Glomerular visceral epithelial cell (primary cell): ENCODE data around the gene MYO18A.
"Not testable (repeated sequence)": the region's sequence is repeated elsewhere in the genome, so short reads cannot be mapped to it uniquely, and the experiment has no call there.

Source experiments
- DNase-seq: peaks from one replicate; pipeline ENCODE4 v3.0.0-alpha.2; 2016; ENCODE audit errors: extremely low spot score

Gene MYO18A

GRCh38 chr17:29102741-29103181 lies 77.4 kb downstream of the MYO18A start:
- DNase-seq: no peak

- DNase-seq: no peak
Observed at GRCh38 chr17:29102046-29102445, 78.2 kb downstream of the MYO18A start.

DNA sequence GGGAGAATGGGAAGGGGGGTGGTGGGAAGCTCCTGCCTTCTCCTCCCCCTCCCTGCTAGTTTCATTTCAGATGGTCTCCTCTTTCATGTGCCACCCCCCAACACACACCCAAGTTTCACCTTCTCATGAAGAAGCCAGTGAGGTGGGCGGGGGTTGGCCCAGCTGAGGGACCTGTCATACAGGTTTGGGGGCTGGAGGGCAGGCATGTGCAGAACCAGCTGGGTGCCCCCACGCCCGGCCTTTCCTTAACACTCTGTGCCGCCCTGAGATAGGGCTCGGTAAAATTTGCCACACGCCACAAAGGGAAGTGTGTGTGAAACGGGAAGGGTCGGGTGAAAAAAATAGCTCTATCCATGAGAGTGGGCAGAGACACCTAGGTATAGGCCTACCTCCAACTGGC lies 79.9 kb downstream of the MYO18A start:
- DNase-seq: no peak

DNA sequence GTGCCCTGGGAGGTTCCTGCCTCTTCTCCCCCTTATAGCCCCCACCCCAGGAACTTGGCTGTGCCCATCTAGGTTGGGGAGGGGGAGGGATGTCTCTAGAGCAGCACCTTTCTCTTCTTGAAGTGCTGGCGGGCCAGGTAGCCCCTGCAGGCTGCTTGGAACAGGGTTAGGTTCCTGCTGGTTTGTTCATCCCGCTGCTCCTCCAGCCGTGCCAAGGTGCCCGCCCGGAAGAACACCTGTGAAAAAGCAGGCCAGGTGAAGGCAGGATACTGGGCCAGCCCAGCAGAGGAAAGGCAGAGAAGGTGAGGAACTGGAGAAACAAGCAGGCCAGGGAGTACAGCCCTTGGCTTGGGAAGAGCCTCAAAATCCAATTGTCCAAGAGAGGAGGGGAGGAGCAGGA lies 80.7 kb downstream of the MYO18A start:
- no peak for DNase-seq

- DNase-seq: no peak
Observed at GRCh38 chr17:29096094-29096493, 84.1 kb downstream of the MYO18A start.

DNA sequence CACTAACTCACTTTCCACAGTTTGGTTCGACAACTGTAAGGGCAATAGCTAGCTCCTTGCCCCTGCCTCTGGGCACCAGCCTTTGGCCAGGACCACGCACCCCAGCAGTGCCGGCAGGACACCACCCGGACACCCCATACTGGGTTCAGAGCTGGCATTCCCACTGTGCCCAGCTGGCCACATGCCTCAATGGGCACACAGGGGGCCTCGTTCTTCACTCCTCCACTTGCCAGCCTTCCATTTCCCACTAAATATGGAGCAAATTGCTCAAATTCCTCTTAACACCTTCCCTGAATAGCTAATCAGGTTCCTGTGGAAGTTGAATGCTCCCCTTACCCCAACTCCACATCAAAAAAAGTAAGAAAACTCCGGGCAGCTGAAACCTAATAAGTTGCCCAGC lies 84.8 kb downstream of the MYO18A start:
- no peak for DNase-seq

DNA sequence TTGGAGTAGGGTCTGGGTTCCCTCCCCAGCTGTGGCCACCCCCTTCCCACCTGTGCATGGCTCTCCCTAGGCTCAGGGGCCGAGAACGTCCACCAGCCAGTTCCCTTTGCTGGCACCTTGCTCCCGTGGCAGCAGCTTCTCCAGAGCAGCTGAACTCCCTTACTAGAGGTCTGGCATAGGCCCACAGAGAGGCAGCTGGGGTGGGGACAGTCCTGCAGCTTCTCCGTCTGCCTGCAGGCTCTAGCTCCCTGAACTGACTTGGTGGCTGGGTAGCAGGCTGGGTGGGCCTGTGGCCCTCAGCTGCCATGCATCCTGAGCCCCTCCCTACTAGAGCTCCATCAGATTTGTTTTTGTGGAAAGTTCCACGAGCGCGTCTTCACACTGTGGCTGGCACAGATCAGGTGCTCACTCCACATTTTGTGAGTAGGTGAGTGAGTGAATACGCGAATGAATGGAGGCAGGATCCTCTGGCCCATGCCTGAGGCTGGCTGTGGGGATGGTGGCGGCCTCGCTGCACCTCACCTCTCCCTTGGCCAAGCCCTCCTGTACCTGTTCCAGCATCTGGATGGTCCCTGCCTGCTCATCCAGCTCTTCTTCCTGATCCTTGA lies 86.0 kb downstream of the MYO18A start:
- DNase-seq: no peak

- DNase-seq: no peak
Observed at GRCh38 chr17:29093090-29093871, 86.9 kb downstream of the MYO18A start.

- no peak for DNase-seq
Observed at GRCh38 chr17:29091606-29092289, 88.5 kb downstream of the MYO18A start.

GRCh38 chr17:29090750-29091605 lies 89.2 kb downstream of the MYO18A start:
- DNase-seq: no peak

DNA sequence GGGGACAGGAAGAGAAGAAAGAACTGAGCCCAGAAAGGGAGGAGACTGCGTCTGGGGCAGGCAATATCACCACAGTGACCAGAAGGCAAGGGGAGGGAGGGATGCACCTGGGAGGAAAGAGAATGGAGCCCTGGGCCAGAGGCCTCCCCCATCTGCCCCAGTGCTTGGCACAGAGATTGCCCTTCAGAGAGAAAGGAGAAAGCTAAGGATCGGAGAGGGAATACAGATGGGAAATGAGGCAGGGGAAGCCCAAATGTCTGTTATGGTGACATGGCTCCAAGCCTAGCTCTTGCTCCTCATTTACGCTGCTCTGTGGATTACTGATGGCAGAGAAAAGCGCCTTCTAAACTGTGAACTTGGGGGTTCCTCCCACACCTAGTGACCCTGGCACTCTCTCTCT lies 90.1 kb downstream of the MYO18A start:
- DNase-seq: no peak

GRCh38 chr17:29089601-29090044 lies 90.6 kb downstream of the MYO18A start:
- no peak for DNase-seq

GRCh38 chr17:29088782-29089181 lies 91.4 kb downstream of the MYO18A start:
- DNase-seq: not testable (repeated sequence)

DNA sequence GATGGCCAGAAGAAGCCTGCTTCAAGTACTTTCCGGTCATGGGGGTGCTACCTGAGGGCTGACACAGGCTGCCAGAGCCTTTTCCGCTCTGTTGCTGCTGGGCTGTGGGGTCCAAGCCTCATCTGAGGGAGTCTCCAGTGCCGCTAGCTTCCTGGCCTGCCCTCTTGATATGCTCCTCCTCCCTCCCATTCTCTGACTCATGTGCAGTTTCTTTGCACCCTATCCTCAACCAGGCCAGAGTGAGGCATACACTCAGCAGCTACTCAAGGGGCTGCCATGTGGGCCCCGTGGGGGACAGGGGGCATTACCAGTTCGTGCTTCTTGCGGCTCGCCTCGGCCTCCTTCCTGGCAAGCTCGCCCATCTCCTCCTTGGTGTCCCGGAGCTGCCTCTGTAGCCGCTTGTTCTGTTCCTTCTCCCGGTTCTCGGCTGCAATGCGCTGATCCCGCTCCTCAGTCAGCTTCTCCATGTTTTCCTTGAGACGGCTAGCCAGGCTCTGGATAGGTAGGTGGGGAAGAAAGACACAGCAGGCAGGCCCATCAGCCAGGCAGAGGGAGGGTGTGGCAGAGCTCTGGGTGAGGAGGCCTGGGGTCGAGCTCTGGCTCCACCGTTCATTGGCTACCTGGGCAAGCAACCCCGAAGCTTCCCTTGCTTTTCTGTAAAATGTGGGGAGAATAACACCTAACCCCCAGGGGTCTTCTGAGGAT lies 93.4 kb downstream of the MYO18A start:
- no peak for DNase-seq

- no peak for DNase-seq
Observed at GRCh38 chr17:29085223-29085622, 95.0 kb downstream of the MYO18A start.

DNA sequence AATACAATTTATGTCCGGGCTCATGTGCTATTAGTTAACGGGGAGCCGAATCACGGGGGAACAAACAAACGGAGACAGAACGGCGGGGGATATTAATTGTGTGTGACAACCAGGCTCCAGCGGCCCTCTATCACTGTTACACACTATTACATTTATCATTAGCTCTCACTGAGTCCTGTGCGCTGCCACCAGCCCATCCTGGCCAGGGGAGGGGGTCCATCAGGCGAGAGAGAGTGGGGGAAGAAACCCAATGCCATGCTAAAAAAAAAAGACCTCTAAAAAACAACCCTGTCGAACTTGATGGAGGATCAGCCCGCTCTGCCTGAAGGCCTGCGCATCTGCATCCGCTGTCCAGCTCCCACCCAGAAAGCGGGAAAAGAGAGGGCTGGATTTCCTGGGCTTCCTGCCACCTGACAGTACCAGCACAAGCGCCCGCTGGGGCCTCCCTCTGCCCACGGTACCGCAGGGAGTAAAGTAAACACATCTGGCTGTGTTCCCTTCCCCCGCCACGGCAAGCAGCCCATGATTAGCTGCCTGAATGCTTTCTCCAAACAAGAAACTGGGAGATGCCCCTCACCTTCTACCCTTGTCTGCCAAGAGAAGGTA lies 95.6 kb downstream of the MYO18A start:
- DNase-seq: no peak

DNA sequence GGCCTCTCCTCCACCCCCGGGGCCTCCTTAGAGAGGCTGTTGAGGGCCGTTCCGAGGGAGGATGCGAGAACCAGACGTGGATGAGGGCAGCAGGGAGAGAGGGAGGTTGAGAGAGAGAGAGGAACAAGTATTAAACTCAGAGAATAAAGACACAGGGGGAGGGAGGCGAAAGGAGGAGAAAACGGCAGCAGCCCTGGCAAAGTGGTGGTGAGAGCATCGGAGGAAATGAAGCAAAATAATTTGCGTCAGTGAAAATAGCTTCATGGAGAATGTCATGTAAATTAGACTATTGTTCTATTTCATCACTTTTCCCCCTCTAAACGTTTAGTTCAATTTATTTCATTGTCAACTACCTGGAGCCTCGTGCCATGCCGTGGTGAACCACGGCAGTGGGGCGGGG lies 99.2 kb downstream of the MYO18A start:
- DNase-seq: no peak

- no peak for DNase-seq
Observed at GRCh38 chr17:29080323-29080722, 99.9 kb downstream of the MYO18A start.

- no peak for DNase-seq
Observed at GRCh38 chr17:29079887-29080286, 100.3 kb downstream of the MYO18A start.

DNA sequence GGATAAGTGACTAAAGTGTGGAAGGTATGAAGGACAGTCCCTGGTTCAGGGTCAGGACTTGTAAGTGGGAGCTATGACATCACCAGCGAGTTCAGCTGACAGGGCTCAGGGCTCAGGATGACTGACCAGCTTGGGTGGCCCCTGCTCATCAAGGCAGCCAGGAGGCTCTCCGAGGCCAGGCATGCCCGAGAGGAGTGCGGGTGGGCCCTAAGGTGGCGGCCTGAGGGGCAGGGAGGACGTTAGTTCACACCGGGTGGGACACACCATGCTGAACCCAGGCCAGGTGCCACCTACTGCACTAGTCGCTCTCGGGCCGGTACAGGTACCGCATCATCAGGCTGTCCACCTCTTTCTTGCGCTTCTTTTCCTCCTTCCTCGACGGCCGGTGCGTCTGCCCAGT lies 100.8 kb downstream of the MYO18A start:
- no peak for DNase-seq
